K562 (cell line): ENCODE data around the gene ZEB2. TPM values are rescaled to one million over a fixed set of nuclear protein-coding genes. Genes with fewer than 3 reads are reported as not detected.
A peak's percentile ranks its signal among the peaks of the same experiment; 100 is the strongest.

ENCODE experiments used
- CHCHD3 ChIP-seq: fragments of 250-450 bp; sonication (Bioruptor Pico); IDR thresholded peaks from 2 replicates; pipeline ENCODE4 v2.1.2; 2022; ENCODE audit warnings: mild to moderate bottlenecking
- DPF2 ChIP-seq: fragments of 450-650 bp; IDR thresholded peaks from 2 replicates; pipeline ENCODE4 v1.6.1; 2016
- E2F8 ChIP-seq: fragments of 450-650 bp; IDR thresholded peaks from 2 replicates; pipeline ENCODE4 v1.7.1; 2018; ENCODE audit warnings: mild to moderate bottlenecking, low read depth; ENCODE audit not compliant: partially characterized antibody
- E4F1 ChIP-seq: fragments of 250-450 bp; sonication (Bioruptor Pico); IDR thresholded peaks from 2 replicates; pipeline ENCODE4 v1.5.0; 2021; ENCODE audit warnings: mild to moderate bottlenecking, borderline replicate concordance
- ETS1 ChIP-seq: conservative IDR thresholded peaks from 2 replicates; pipeline ENCODE4 v1.6.1; 2011; ENCODE audit warnings: low read depth, mild to moderate bottlenecking, low read length; ENCODE audit not compliant: control insufficient read depth
- FOSL1 ChIP-seq: fragments of 200-800 bp; sonication (Bioruptor generic); conservative IDR thresholded peaks from 2 replicates; pipeline ENCODE4 v1.6.1; 2016; ENCODE audit warnings: missing genetic modification characterization, missing compliant biosample characterization
- NCOA6 ChIP-seq: fragments of 450-650 bp; IDR thresholded peaks from 2 replicates; pipeline ENCODE4 v1.6.1; 2017; ENCODE audit warnings: mild to moderate bottlenecking
- NFXL1 ChIP-seq: fragments of 450-650 bp; formaldehyde crosslinking; IDR thresholded peaks from 2 replicates; pipeline ENCODE4 v1.4.0; 2021; ENCODE audit warnings: mild to moderate bottlenecking
- NFYB ChIP-seq: IDR thresholded peaks from 2 replicates; pipeline ENCODE4 v1.6.1; 2011; ENCODE audit warnings: mild to moderate bottlenecking, moderate library complexity; ENCODE audit not compliant: insufficient read length; ENCODE audit errors: extremely low read depth
- PRMT5 ChIP-seq: sonication (generic); formaldehyde crosslinking; IDR thresholded peaks from 2 replicates; pipeline ENCODE4 v1.5.0; 2020; ENCODE audit warnings: missing genetic modification reagents
- RBFOX2 ChIP-seq: fragments of 200-400 bp; formaldehyde crosslinking; IDR thresholded peaks from 2 replicates; pipeline ENCODE4 v1.6.1; 2017; ENCODE audit warnings: low read depth, mild to moderate bottlenecking, low read length, moderate library complexity
- SAFB2 ChIP-seq: fragments of 200-400 bp; formaldehyde crosslinking; IDR thresholded peaks from 2 replicates; pipeline ENCODE4 v1.6.1; 2018; ENCODE audit warnings: borderline replicate concordance, low read length, low read depth, moderate library complexity; ENCODE audit not compliant: severe bottlenecking
- SFPQ ChIP-seq: fragments of 200-400 bp; formaldehyde crosslinking; IDR thresholded peaks from 2 replicates; pipeline ENCODE4 v1.6.1; 2017; ENCODE audit warnings: mild to moderate bottlenecking, low read depth, low read length, moderate library complexity
- TAF9B ChIP-seq: fragments of 450-650 bp; IDR thresholded peaks from 2 replicates; pipeline ENCODE4 v1.6.1; 2018; ENCODE audit warnings: mild to moderate bottlenecking; ENCODE audit not compliant: partially characterized antibody
- TCF3 ChIP-seq: sonication (generic); formaldehyde crosslinking; IDR thresholded peaks from 2 replicates; pipeline ENCODE4 v1.4.0; 2020; ENCODE audit warnings: mild to moderate bottlenecking, missing genetic modification reagents
- TGIF2 ChIP-seq: sonication (generic); formaldehyde crosslinking; IDR thresholded peaks from 2 replicates; pipeline ENCODE4 v1.8.1; 2022; ENCODE audit warnings: mild to moderate bottlenecking, missing genetic modification reagents, moderate library complexity
- TRIM28 ChIP-seq: fragments of 450-650 bp; IDR thresholded peaks from 2 replicates; pipeline ENCODE4 v1.6.1; 2017
- YBX1 ChIP-seq: fragments of 450-650 bp; IDR thresholded peaks from 2 replicates; pipeline ENCODE4 v1.7.1; 2016; ENCODE audit warnings: mild to moderate bottlenecking
- ZNF224 ChIP-seq: sonication (generic); formaldehyde crosslinking; IDR thresholded peaks from 2 replicates; pipeline ENCODE4 v1.8.0; 2022; ENCODE audit warnings: mild to moderate bottlenecking, missing genetic modification reagents
- ZNF384 ChIP-seq: IDR thresholded peaks from 2 replicates; pipeline ENCODE4 v1.6.1; 2012; ENCODE audit warnings: low read depth, low read length, improper control_type of control experiment
- ZNF561 ChIP-seq: fragments of 450-650 bp; formaldehyde crosslinking; conservative IDR thresholded peaks from 2 replicates; pipeline ENCODE4 v1.4.0; 2020; ENCODE audit warnings: mild to moderate bottlenecking, moderate library complexity
- ZSCAN29 ChIP-seq: fragments of 450-650 bp; IDR thresholded peaks from 2 replicates; pipeline ENCODE4 v1.6.1; 2017
- polyA plus RNA-seq, 8 experiments: library from polyadenylated mRNA; depleted of rRNA in 4 of 8; stranded (reverse) in 5 of 8; unstranded in 3 of 8; fragments of >200 nt; fragmentation: Nextera tagmentation in 2 of 8; fragmentation: Illumina TruSeq in 1 of 8; extraction: Ambion mirVana in 2 of 8; extraction: Trizol in 1 of 8; gene quantifications; 2 replicates each; pipeline versions ENCODE4 v1.2.1 to v1.2.3, GENCODE V29; 2011 to 2014; ENCODE audit warnings: inconsistent platforms in 1 of 8, missing spikeins in 1 of 8
- total RNA-seq, 7 experiments: library from RNA; depleted of rRNA in 6 of 7; stranded (reverse); fragments of >200 nt in 6 of 7; fragmentation: Illumina TruSeq in 2 of 7; extraction: Trizol in 2 of 7; gene quantifications; 2 replicates each; pipeline versions ENCODE4 v1.2.1 to v1.2.3, GENCODE V29; 2011 to 2021; ENCODE audit warnings: low replicate concordance in 1 of 7

The ZEB2 gene
- total and polyA plus RNA-seq, 9 of the 15 experiments (the other 6 are each of a cell fraction or from before 2014, with no cell fraction given) = 15.1 to 113 (median 72.3) TPM

GRCh38 chr2:144358979-144359541, 160.9 kb downstream of the ZEB2 start (continued):
- TF ChIP-seq E2F8 = no peak
- no peak for TF ChIP-seq SAFB2
- no peak for TF ChIP-seq PRMT5 (CRISPR knock-in tag)
- no peak for TF ChIP-seq ZSCAN29
- no peak for TF ChIP-seq ZNF384
- TF ChIP-seq FOSL1 (tag) = peak; percentile 67
- TF ChIP-seq TGIF2 = no peak
- peak; percentile 96 for TF ChIP-seq CHCHD3 (CRISPR knock-in tag)
- no peak for TF ChIP-seq NFYB
- TF ChIP-seq NCOA6 = no peak
- no peak; the same call in 1 of the 2 replicates for TF ChIP-seq ETS1
- TF ChIP-seq TCF3 (CRISPR knock-in tag) = no peak
- no peak for TF ChIP-seq YBX1
- no peak for TF ChIP-seq ZNF561
- no peak for TF ChIP-seq E4F1 (CRISPR knock-in tag)
- peak; percentile 69; the same call in 1 of the 2 replicates for TF ChIP-seq TRIM28
- no peak; the same call in 1 of the 2 replicates for TF ChIP-seq NFXL1
- TF ChIP-seq TAF9B = peak; percentile 55
- TF ChIP-seq ZNF224 (CRISPR knock-in tag) = no peak
- TF ChIP-seq DPF2 = peak; percentile 70
- no peak for TF ChIP-seq SFPQ
- TF ChIP-seq RBFOX2 = peak; percentile 66
